Measurements from ENCODE around the gene NLRX1. TPM values are rescaled to one million over a fixed set of nuclear protein-coding genes. Genes with fewer than 3 reads are reported as not detected.
"Not testable (repeated sequence)": the region's sequence is repeated elsewhere in the genome, so short reads cannot be mapped to it uniquely, and the experiment has no call there.

Gene NLRX1
- total RNA-seq, 1 donor from 2014 or later: 19.1 TPM

DNA sequence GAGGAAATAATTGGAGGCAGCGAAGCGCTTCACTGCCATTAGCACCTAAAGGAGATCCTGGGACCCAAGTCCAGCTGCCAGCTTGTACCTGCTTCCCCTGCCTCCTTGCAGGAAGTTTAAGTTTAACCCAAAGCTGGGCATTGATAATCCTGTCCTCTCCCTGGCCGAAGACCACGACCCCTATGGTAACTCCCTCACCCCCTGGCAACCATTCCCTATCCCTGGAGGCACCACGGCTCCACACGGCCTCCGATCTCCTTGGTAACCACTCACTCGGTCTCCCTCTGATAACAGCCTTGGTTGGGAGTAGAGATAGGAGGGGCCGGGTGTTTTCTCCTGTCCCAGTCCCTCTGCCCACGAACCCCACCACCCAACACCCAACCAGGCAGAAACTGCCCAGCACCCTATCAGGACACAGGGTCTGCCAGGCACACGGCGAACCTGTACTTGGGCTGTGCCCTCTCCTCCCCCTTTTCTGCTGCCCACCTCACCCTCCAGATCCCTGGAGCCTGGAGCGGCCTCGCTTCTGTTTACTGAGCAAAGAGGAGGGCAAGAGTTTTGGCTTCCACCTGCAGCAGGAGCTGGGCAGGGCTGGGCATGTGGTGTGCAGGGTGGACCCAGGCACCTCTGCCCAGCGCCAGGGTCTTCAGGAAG is 17.6 kb downstream of the NLRX1 start:
- no peak for DNase-seq

DNA sequence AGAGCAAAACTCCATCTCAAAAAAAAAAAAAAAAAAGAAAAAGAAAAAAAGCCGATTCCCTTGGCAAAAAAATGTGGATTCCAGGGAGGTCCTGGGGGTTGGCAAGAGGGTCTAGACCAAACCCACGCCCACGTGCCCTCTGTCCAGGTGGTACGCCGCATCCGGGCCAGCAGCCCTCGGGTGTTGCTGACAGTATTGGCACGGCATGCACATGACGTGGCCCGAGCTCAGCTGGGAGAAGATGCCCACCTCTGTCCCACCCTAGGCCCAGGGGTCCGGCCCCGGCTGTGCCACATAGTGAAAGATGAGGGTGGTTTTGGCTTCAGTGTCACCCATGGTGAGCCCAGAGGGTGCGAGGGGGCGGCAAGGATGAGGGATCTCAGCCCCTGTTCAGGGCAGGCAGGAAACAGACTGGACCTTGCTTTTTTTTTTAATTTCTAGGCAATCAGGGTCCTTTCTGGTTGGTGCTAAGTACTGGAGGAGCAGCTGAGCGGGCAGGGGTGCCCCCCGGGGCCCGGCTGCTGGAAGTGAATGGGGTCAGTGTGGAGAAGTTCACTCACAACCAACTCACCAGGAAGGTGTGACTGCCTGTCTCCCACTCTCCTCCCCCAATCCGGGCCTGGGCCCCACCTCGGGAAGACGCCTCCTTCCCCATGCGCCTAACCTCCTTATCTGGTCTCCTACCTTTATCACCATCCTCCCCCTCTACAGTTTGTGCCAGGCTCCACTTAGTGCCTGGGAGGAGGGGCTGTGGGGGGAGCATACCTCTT is 18.8 kb downstream of the NLRX1 start:
- no peak for DNase-seq

DNA sequence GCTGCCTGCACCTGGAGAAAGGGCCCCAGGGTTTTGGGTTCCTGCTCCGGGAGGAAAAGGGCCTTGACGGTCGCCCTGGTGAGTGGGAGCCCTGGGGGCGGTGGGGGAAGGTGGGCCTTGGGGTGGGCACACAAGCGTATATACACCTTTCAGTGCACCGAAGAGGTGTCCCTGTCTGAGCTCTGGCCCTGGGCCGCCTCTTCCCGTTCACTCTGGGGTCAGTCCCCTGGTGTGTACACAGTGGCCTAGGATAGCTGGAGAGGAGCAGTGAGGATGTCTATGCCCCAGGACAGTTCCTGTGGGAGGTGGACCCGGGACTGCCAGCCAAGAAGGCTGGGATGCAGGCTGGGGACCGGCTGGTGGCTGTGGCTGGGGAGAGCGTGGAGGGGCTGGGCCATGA is 19.5 kb downstream of the NLRX1 start:
- DNase-seq: no peak

- DNase-seq: no peak
These were observed 20.4 kb downstream of the NLRX1 start for GRCh38 chr11:119188887-119189286.

- DNase-seq: no peak
These were observed 20.9 kb downstream of the NLRX1 start for GRCh38 chr11:119189393-119189792.

DNA sequence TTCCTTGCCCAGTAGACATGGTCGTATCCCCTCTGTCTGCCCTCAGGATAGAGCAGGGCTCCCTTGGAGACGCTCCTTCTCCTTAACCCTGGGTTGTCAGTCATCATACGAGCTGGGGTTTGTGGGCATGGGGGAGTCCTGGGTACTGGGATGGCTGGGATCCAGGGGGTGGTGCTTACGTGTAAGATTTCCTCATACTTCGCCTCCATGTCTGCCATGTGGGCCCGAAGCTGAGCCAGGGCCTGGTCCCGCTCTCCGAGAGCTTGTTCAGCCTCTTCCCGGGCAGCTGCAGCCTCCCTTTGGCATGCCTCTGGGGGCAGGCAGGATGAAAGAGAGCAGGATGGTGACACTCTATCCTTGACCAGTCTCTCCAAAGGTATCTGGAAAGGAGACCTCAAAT is 22.0 kb downstream of the NLRX1 start:
- no peak for DNase-seq

GRCh38 chr11:119191265-119191664 is 22.7 kb downstream of the NLRX1 start:
- not testable (repeated sequence) for DNase-seq

DNA sequence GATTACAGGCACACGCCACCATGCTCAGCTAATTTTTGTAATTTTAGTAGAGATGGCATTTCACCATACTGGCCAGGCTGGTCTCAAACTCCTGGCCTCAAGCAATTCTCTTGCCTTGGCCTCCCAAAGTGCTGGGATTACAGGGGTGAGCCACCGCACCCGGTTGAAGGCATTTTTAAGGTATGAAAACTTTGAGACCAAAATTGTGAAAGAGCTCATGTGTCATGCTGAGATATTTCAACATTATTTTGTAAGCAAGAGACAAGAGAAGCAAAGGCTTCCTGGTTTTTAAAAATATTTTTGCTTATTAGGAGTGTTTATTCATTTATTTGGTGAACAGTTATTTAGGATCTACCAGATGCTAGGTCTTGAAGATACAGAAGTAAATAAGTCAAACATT is 23.6 kb downstream of the NLRX1 start:
- no peak for DNase-seq

- DNase-seq: no peak
These were observed 24.5 kb downstream of the NLRX1 start for GRCh38 chr11:119193001-119193400.

- DNase-seq: no peak
These were observed 25.1 kb downstream of the NLRX1 start for GRCh38 chr11:119193626-119194025.

DNA sequence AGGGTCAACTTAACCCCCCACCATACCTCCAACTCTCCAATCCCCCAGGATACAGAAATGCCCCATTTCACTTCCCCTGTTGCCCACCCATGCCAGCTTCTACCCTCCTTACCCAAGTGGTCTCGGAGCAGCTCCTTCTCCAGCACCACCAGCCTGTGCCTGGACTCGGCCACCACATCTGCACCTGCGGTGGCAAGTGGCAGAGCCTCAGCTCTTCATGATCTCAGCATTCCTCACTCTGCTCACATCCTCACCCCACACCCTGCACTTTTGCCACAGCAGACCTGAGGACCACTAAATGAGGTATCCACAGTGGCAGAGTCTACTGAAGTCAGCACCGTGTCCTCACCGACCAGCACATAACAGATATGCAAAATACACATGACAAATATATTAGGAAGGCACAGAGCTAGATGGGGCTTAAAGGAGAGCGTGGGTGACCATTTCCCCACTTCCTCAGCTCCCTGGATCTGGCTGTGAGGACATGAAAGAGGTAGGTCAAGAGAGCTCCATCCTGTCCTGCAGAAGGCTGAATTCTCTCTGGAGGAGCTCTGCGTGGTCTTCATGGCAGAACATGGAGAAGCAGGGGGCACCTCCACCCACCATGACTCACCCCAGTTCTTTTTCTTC is 26.4 kb downstream of the NLRX1 start:
- DNase-seq: no peak

GRCh38 chr11:119195680-119196079 is 27.2 kb downstream of the NLRX1 start:
- DNase-seq: no peak

DNA sequence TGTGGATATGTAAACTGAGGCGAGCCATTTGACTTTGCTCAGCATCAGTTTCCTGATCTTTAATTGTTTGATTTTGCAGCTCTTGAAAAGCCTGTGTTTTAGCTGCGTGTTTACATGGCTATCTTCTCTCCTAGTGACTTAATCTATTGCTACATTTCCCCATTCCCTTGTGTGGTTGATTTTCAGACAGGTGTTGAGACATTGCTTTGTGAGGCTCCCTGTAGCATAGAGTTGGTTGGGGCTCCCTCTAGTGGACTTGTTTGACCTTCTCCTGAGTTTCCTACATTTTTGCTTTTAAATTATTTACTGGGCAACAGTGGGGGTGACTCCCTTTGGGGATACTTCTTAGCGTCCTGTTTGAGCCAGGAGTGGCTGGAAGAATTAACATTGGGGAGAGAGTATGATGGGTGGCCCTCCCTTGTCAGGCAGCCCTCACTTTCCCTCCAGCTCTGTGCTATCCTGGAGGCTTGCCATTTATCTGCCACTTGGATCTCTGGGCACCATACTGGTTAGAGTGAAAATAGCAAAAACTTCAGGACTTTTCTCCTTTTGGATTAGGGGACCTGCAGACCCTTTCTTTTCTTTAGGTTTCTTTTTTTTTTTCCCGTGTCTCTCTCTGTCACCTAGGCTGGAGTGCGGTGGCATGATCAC is 28.4 kb downstream of the NLRX1 start:
- peak; percentile 76 for DNase-seq

DNA sequence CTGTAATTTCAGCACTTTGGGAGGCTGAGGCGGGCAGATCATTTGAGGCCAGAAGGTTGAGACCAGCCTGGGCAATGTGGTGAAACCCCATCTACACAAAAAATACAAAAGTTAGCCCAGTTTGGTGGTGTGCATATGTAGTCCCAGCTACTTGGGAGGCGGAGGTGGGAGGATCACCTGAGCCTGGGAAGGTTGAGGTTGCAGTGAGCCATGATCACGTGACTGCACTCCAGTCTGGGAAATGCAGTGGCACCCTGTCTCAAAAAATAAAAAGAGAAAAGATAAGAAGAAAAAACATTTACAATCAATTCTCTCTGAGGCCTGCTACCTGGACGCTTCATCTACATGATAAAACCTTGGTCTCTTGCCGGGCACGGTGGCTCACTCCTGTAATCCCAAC is 30.4 kb downstream of the NLRX1 start:
- no peak for DNase-seq

DNA sequence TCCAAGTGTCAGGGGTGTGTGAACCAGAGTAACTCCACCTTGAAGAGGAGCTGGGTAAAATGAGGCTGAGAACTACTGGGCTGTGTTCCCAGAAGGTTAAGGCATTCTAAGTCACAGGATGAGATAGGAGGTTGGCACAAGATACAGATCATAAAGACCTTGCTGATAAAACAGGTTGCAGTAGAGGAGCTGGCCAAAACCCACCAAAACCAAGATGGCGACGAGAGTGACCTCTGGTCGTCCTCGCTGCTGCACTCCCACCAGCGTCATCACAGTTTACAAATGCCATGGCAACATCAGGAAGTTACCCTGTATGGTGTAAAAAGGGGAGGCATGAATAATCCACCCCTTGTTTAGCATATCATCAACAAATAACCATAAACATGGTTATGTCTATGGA is 32.7 kb downstream of the NLRX1 start:
- not testable (repeated sequence) for DNase-seq

GRCh38 chr11:119202554-119202953 is 34.0 kb downstream of the NLRX1 start:
- DNase-seq: no peak

- DNase-seq: no peak
These were observed 35.5 kb downstream of the NLRX1 start for GRCh38 chr11:119204066-119204465.

- no peak for DNase-seq
These were observed 36.6 kb downstream of the NLRX1 start for GRCh38 chr11:119205080-119205479.

- peak; percentile 93 for DNase-seq
These were observed 37.3 kb downstream of the NLRX1 start, which contains the start of gene CBL for GRCh38 chr11:119205574-119206510. CBL (plus strand) TSS chr11:119206339; CDS start chr11:119206418, 79 bp downstream.

DNA sequence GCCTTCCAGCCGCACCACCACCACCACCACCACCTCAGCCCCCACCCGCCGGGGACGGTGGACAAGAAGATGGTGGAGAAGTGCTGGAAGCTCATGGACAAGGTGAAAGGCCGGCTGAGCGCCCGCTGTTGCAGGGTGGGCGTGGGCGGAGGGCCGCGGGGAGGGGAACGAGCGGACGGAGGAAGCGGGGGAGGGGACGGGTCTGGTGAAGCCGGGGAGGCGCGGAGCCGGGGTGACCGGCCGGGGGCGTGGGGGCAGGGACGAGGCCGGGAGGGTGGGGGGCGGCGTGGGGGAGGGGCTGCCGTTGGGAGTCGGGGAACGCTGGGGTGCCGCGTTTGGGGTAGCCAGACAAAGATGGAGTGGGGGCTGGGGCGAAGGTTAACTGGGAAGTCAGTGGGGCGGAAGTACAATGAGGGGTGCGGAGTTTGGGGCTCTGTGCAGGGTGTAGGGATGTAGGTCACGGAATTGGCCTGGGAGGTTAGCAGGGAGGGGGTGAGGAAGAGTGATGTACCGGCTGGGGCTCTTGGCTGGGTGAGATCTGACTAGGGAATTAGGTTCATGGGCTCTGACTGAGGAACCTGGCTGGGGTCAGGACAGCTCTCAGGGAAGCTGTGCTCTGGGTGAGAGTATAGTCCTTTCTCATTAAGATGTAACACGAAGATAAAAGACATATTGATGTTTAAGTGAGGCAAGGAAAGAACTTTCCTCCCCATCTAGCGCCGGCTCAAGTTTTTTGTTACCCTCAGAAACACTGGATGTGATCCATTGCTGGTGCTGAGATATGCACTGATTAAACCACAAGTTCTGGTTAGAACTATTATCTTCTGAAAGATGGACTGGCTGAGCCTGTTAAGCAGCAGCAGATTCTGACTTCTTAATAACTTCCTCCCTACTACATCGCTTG is 38.2 kb downstream of the NLRX1 start:
- DNase-seq: no peak
